Lower lobe of right lung (tissue), 2 donors: ENCODE results near the gene AVPR2. TPM values are rescaled to one million over a fixed set of nuclear protein-coding genes. Genes with fewer than 3 reads are reported as not detected.

Experiments
- ATAC-seq, 2 donors: fragments of 200-7000 bp; cut with Tn5 transposase; one replicate each; pipeline ENCODE4 v1.9.1; 2020 to 2022; ENCODE audit warnings: mild to moderate bottlenecking in 2 of 2, moderate library complexity in 2 of 2
- DNase-seq: peaks from one replicate; pipeline ENCODE4 v3.0.0-alpha.2; 2020
- H3K27ac ChIP-seq: fragments of 200-600 bp; one replicate; pipeline ENCODE4 v1.8.0; 2022
- H3K27me3 ChIP-seq: fragments of 200-600 bp; one replicate; pipeline ENCODE4 v1.8.0; 2022; ENCODE audit warnings: low read depth
- H3K36me3 ChIP-seq: fragments of 200-600 bp; one replicate; pipeline ENCODE4 v1.8.0; 2022; ENCODE audit warnings: mild to moderate bottlenecking
- H3K4me1 ChIP-seq: fragments of 200-600 bp; one replicate; pipeline ENCODE4 v1.8.0; 2022
- H3K4me3 ChIP-seq: fragments of 200-600 bp; one replicate; pipeline ENCODE4 v1.8.0; 2022; ENCODE audit warnings: mild to moderate bottlenecking
- H3K9me3 ChIP-seq: fragments of 200-600 bp; one replicate; pipeline ENCODE4 v1.8.0; 2022
- intact Hi-C: fragments of 100-400 bp; cut with DNase I; formaldehyde crosslinking; loops from one replicate; pipeline ENCODE4 v1.11.0; 2022
- total RNA-seq: library from RNA; stranded (reverse); fragmentation: NEBNext Ultra II Directional; extraction: Animal tissue kit (Norgen Biotek cat#: 25700); gene quantifications from one replicate; pipeline ENCODE4 v1.2.1, GENCODE V29; 2021
- TF ChIP-seq, protein P1 (sequence below): fragments of 200-600 bp; IDR thresholded peaks from one replicate; pipeline ENCODE4 v1.8.0; 2022; ENCODE audit warnings: antibody characterized with exemption, mild to moderate bottlenecking
- donor health status: DM: no; HTN: yes; CAD: no; lungs with severe emphysema.

AVPR2 gene
- total RNA-seq, 1 donor from 2014 or later: 1.9 TPM

DNA sequence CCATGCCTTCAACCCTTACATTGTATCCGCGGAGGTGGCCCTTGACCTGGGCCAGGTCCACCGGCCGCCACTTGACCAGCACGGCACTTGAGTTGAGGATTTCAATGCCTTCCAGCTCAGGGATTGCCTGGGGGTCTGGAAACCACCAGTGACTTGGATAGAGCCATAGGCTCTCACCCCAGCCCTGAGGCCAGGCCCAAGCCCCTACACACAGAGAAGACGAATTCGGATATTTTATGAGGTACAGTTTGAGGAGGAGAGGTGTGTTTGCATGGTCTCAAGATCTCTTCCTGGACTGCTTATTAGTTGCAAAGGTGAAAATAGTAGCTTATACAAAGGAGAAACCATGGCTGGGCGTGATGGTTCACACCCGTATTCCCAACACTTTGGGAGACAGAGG is 38.8 kb upstream of the AVPR2 start:
- Histone ChIP-seq H3K27me3 (no peaks in the 10 kb centered on the region), H3K36me3 (no peaks in the 10 kb centered on the region), H3K4me3 (no peak overlapping the region), H3K4me1 (no peaks in the 10 kb centered on the region), H3K27ac (no peak overlapping the region), H3K9me3 (no peaks in the 10 kb centered on the region)
- no peak for DNase-seq
- intact Hi-C loops: no loop called here
- no peak for ATAC-seq
- TF ChIP-seq, protein P1, sequence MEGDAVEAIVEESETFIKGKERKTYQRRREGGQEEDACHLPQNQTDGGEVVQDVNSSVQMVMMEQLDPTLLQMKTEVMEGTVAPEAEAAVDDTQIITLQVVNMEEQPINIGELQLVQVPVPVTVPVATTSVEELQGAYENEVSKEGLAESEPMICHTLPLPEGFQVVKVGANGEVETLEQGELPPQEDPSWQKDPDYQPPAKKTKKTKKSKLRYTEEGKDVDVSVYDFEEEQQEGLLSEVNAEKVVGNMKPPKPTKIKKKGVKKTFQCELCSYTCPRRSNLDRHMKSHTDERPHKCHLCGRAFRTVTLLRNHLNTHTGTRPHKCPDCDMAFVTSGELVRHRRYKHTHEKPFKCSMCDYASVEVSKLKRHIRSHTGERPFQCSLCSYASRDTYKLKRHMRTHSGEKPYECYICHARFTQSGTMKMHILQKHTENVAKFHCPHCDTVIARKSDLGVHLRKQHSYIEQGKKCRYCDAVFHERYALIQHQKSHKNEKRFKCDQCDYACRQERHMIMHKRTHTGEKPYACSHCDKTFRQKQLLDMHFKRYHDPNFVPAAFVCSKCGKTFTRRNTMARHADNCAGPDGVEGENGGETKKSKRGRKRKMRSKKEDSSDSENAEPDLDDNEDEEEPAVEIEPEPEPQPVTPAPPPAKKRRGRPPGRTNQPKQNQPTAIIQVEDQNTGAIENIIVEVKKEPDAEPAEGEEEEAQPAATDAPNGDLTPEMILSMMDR: no peak

DNA sequence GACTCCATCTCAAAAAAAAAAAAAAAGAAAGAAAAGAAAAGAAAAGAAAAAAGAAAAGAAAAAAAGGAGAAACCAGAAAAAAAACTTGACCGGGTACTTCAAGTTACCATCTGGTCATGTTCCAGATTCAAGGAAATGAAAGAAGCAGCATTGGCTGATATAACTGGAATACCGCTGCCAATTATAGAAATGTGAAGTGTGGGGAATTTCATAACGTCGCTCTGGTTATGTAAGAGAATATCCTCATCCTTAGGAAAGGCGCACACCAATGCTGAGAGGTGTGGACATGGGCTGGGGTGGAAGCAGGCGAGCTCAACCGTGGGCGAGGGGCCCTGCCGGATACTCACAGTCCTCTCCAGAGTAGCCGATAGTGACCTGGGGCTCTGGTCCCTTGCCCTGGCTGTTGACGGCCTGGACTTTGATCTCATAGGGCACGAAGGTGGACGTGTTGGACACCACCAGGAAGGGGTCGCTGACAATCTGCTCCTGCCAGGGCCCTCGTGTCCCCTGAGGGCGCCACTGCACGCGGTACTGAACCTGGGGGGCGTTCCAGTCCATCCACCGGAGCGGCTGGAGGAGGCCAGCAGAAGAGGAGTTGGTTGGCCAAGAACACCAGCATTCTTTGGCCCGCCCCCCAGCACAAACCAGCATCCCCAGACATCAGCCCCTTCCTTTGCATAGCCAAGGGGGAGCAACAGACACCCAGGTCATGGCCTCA is 38.0 kb upstream of the AVPR2 start:
- H3K27me3 ChIP-seq: no peaks in the 10 kb centered on the region
- peak in 1 of 2 donors; percentile 38 for ATAC-seq
- no peak for DNase-seq

DNA sequence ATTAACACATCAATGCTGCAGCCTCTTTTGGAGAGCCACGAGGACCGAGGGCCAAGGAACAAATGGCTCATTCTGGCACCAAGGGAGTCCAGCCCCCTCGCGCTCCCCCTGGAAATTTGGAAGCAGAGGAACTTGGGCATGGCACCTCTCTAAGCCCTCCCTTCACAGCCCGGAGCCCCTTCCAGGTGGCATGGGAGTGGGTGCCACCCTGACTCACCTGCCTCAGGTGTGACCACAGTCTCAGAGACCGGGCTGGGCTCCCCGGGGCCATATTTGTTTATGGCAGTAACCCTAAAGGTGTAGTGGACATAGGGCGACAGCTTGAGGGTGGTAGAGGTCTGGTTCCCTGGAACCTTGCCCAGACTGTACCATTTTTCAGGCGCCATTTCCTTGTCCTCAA is 37.3 kb upstream of the AVPR2 start:
- no peak for DNase-seq
- Histone ChIP-seq H3K36me3 (no peaks in the 10 kb centered on the region), H3K9me3 (no peaks in the 10 kb centered on the region), H3K27ac (no peak overlapping the region), H3K4me1 (no peaks in the 10 kb centered on the region), H3K27me3 (no peaks in the 10 kb centered on the region), H3K4me3 (no peak overlapping the region)
- intact Hi-C loops: no loop called here
- TF ChIP-seq, protein P1: no peak
- no peak for ATAC-seq

More for the DNA sequence above, 38.0 kb upstream of the AVPR2 start:
- intact Hi-C loops: no loop called here
- Histone ChIP-seq H3K9me3 (no peaks in the 10 kb centered on the region), H3K36me3 (no peaks in the 10 kb centered on the region), H3K27ac (no peak overlapping the region), H3K4me3 (no peak overlapping the region), H3K4me1 (no peaks in the 10 kb centered on the region)
- TF ChIP-seq, protein P1: no peak

DNA sequence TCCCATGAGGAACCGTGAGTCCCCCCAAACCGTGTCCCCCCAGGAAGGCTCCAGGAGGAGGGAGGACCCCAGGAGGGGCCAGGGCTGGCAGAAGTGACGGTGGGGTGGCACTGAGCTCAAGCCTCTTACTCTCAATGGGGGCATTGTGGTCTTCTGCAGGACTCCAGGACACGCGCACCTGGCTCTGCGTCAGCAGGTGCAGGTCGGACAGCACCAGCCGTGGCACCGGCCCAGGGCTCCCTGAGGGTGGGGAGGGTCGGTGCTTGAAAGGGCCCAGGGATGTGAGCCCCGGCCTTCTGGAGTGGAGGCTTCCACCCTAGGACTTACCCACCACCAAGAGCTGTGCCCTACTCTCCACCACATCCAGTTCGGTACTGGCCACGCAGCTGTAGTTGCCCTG is 36.8 kb upstream of the AVPR2 start:
- DNase-seq: no peak
- TF ChIP-seq, protein P1: no peak
- H3K9me3 ChIP-seq: no peaks in the 10 kb centered on the region
- intact Hi-C loops: no loop called here
- H3K36me3 ChIP-seq: no peaks in the 10 kb centered on the region
- no peaks in the 10 kb centered on the region for H3K27me3 ChIP-seq
- H3K4me3 ChIP-seq: no peak overlapping the region
- H3K4me1 ChIP-seq: no peaks in the 10 kb centered on the region
- no peak for ATAC-seq
- no peak overlapping the region for H3K27ac ChIP-seq

DNA sequence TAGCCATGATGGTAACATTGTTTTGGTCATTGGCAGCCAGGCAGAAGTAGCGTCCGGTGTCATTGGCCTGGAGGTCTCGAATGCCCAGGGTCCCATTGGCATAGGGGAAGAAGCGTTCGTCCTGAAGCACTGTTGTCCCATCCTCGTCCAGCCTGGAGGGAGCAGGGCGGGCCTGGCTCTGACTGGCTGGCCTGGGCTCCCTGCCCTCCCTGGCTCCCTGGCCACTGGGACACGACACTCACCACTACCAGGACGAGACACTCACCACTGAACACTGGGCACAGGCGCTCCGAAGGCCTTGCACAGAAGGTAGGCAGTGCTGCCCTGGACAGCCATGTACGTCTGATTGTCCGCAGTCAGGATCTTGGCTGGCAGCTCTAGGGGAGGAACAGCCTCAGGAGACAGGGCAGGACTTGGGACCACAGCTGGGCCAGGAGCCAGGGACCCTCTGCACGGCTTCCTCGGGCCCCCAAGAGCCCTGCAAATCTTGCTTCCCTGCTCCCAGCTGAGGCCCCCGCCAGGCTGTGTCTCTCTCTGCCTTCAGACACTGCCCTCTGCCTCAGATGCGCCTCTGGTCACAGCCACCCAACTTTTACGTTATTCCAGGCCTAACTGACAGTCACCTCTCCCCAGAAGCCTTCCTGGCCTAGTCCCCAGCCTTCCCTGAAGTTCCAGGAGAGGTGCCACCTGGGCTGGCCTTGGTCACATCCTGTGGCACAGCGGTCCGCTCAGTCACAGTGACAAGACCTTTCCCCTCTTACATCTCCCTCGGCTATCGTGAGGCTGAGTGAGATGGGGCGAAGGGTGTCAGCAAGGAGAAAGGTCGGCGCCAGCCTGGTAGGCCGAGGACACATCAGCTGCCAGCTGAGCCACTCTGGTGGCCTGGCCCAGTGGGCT is 35.6 kb upstream of the AVPR2 start:
- Histone ChIP-seq H3K36me3 (no peaks in the 10 kb centered on the region), H3K4me1 (no peaks in the 10 kb centered on the region), H3K9me3 (no peaks in the 10 kb centered on the region), H3K4me3 (no peak overlapping the region), H3K27me3 (no peaks in the 10 kb centered on the region), H3K27ac (no peak overlapping the region)
- TF ChIP-seq, protein P1: no peak
- intact Hi-C loops: no loop called here
- ATAC-seq (no peak), DNase-seq (no peak)
